ENCODE measurements around the gene GHDC.

The GHDC gene

DNA sequence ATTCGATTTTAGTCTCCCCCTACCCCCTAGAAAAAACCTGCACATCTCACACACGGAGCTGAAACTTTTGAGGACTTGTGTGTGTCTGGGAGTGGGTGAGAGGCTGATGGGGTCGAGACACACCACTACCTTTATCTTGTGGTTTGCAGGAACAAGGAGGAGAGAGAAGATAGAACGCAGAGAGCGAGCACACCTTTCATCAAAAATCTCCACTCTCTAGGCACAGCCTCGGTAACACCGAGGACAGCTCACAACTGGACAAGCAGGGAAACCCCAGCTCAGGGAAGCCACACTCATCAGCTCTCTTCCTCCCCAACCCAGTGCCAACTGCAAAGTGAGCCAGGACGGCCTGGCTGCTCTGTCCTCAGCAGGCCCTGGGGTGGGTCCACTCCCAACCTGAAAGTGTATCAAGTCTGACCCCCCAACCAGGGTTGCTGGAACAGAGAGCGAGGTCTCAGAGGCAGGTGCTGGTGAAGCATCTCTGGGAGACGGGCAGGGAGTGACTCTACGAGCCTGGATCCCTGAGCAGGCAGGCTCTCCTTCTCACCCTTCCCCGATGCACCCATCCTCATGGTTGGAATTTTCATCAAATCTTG, 5.2 kb upstream of the GHDC start:
- peak overlapping the region; percentile 40 to 67 for H3K27ac ChIP-seq (ENCODE audit: insufficient read depth in 1 of 2, low read depth in 1 of 2, low read length in 2 of 2, poor library complexity in 1 of 2, severe bottlenecking in 2 of 2)
- POLR2A ChIA-PET, result interaction anchor here (0.5 kb wide), 1 partner anchor 9 kb away, joined by 4 read pairs; no protein-coding TSS in a partner anchor
- H3K9me3 ChIP-seq (ENCODE audit: control extremely low read depth in 1 of 5, control insufficient read depth in 4 of 5, insufficient read depth in 2 of 5, low read depth in 1 of 5, low read length in 4 of 5), result no peaks in the 10 kb centered on the region
- CTCF ChIA-PET, result interaction anchor here (0.7 to 1.4 kb wide), 5 partner anchors 9 to 183 kb away, joined by 3 read pairs; partner anchors contain the start of gene DNAJC7
- WGBS (ENCODE audit: insufficient coverage), result 49% methylated on average over 3 of the region's 12 CpGs
- H3K27me3 ChIP-seq (replicated peaks in 2 of 5; ENCODE audit: control insufficient read depth in 4 of 5, insufficient read depth in 5 of 5, low read length in 4 of 5), result no peaks in the 10 kb centered on the region
- H3K4me1 ChIP-seq (ENCODE audit: control extremely low read depth in 1 of 4, control insufficient read depth in 4 of 4, insufficient read depth in 4 of 4, low read length in 3 of 4), result peaks cover 6 to 18% (median 15%) of the 10 kb centered on the region in 4 experiments
- DNase-seq, result no peak
- H3K4me3 ChIP-seq (ENCODE audit: control insufficient read depth in 1 of 7, extremely low read depth in 1 of 7, insufficient read depth in 4 of 7, low read depth in 2 of 7, low read length in 6 of 7), result no peak overlapping the region
- H3K36me3 ChIP-seq (ENCODE audit: control insufficient read depth in 4 of 4, insufficient read depth in 4 of 4, low read length in 3 of 4), result peaks cover 2 to 48% (median 39%) of the 10 kb centered on the region in 4 experiments

DNA sequence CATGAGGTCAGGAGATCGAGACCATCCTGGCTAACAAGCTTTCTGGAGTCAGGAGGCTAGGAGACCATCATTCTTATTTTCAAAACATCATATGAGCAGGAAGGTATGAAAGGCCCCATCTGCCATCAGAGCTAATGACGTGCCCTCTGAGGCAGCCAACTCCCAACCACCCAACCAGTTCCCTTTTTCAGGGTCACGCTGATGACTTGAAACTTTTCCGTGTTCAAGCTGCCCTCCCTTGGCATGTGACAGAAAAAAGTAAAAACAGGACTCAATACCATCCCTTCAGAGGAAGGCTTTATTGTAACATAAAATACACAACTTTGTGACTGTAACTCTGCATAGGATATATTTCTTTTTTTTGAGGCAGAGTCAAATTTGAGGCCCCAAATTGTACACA, 4.6 kb upstream of the GHDC start:
- Histone ChIP-seq H3K4me1 (ENCODE audit: control extremely low read depth in 1 of 4, control insufficient read depth in 4 of 4, insufficient read depth in 4 of 4, low read length in 3 of 4) (peaks cover 6 to 24% (median 20%) of the 10 kb centered on the region in 4 experiments), H3K27me3 (replicated peaks in 2 of 5; ENCODE audit: control insufficient read depth in 4 of 5, insufficient read depth in 5 of 5, low read length in 4 of 5) (no peaks in the 10 kb centered on the region), H3K27ac (ENCODE audit: insufficient read depth in 1 of 2, low read depth in 1 of 2, low read length in 2 of 2, poor library complexity in 1 of 2, severe bottlenecking in 2 of 2) (peak overlapping the region; percentile 46 to 67), H3K36me3 (ENCODE audit: control insufficient read depth in 4 of 4, insufficient read depth in 4 of 4, low read length in 3 of 4) (peaks cover 2 to 41% (median 34%) of the 10 kb centered on the region in 4 experiments), H3K9me3 (ENCODE audit: control extremely low read depth in 1 of 5, control insufficient read depth in 4 of 5, insufficient read depth in 2 of 5, low read depth in 1 of 5, low read length in 4 of 5) (no peaks in the 10 kb centered on the region), H3K4me3 (ENCODE audit: control insufficient read depth in 1 of 7, extremely low read depth in 1 of 7, insufficient read depth in 4 of 7, low read depth in 2 of 7, low read length in 6 of 7) (no peak overlapping the region)
- ChIA-PET CTCF (interaction anchor here (0.7 to 1.8 kb wide), 5 partner anchors 10 to 182 kb away, joined by 3 to 5 read pairs (median 3); partner anchors contain the start of gene DNAJC7), POLR2A (interaction anchor here (0.5 kb wide), 1 partner anchor 9 kb away, joined by 4 read pairs; no protein-coding TSS in a partner anchor)
- DNase-seq, result peak; percentile 72 to 88 (median 84)
- WGBS (ENCODE audit: insufficient coverage), result 0% methylated on average over 3 of the region's 4 CpGs

DNA sequence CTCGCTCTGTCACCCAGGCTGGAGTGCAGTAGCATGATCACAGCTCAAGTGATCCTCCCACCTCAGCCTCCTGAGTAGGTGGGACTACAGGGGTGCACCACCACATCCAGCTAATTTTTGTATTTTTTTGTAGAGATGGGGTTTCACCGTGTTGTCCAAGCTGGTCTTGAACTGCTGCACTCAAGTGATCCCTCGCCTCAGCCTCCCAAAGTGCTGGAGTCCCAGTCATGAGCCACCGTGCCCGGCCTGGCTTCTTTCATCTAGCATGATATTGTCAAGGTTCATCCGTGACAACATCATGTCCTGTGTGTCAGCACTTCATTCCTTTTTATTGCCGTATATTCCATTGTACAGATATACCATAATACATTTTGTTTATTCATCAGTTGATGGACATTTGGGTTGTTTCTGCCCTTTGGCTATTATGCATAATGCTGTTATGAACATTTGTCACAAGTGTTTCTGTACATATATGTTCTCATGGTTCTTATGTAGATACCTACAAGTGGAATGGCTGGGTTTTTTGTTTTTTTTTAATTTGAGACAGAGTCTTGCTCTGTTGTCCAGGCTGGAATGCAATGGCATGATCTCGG, 3.4 kb upstream of the GHDC start:
- Histone ChIP-seq H3K27ac (ENCODE audit: insufficient read depth in 1 of 2, low read depth in 1 of 2, low read length in 2 of 2, poor library complexity in 1 of 2, severe bottlenecking in 2 of 2) (no peak overlapping the region), H3K27me3 (replicated peaks in 2 of 5; ENCODE audit: control insufficient read depth in 4 of 5, insufficient read depth in 5 of 5, low read length in 4 of 5) (no peaks in the 10 kb centered on the region), H3K4me3 (ENCODE audit: control insufficient read depth in 1 of 7, extremely low read depth in 1 of 7, insufficient read depth in 4 of 7, low read depth in 2 of 7, low read length in 6 of 7) (no peak overlapping the region), H3K36me3 (ENCODE audit: control insufficient read depth in 4 of 4, insufficient read depth in 4 of 4, low read length in 3 of 4) (peaks cover 2 to 35% (median 26%) of the 10 kb centered on the region in 4 experiments), H3K9me3 (ENCODE audit: control extremely low read depth in 1 of 5, control insufficient read depth in 4 of 5, insufficient read depth in 2 of 5, low read depth in 1 of 5, low read length in 4 of 5) (no peaks in the 10 kb centered on the region), H3K4me1 (ENCODE audit: control extremely low read depth in 1 of 4, control insufficient read depth in 4 of 4, insufficient read depth in 4 of 4, low read length in 3 of 4) (peaks cover 8 to 36% (median 31%) of the 10 kb centered on the region in 4 experiments)
- 96% methylated on average over 5 of the region's 8 CpGs for WGBS (ENCODE audit: insufficient coverage)
- ChIA-PET CTCF (interaction anchor here (1.4 to 1.8 kb wide), 2 partner anchors 9 to 181 kb away, joined by 3 to 5 read pairs; partner anchors contain the start of gene DNAJC7), POLR2A (no interaction called here)
- DNase-seq, result no peak

DNA sequence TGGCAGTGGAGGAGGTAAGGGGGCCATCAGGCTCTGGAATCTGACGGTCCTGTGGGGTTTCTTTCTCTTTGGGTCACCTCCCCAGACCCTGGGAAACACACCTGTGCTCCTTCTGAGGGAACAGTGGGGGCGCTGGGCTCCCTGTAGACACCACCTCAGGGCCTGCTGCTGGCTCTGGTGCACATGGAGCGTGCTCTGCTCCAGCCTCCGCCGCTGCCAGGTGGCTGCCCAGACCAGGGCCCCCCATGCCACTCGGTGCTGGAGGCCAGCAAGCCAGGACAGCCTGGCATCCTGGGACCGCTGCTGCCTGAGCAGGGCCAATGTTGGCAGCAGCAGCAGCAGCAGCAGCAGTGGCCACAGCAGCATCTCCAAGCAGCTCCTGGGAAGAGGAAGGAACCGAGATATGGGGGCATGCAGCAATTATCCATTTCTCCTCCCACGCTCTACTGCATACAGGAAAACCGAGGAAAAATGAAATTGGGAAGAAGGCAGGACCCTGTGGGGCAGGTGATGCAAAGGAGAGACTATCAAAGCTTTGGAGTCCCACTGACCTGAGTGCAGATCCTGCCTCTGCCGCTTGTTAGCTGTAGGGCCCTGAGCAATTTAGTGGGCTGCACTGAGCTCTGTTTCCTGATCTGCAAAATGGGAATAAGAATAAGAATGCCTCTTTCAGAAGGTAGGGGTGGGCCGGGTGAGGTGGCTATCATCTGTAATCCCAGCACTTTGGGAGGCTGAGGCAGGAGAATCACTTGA, 902 bp downstream of the GHDC start:
- POLR2A ChIA-PET, result interaction anchor here (0.6 kb wide), 1 partner anchor 81 kb away, joined by 3 read pairs; no protein-coding TSS in a partner anchor
- CTCF ChIA-PET, result interaction anchor here (1.1 to 4.0 kb wide), 7 partner anchors 10 to 345 kb away, joined by 3 to 14 read pairs (median 3); no protein-coding TSS in a partner anchor
- peak overlapping the region; percentile 79 to 99 (median 96) for H3K4me3 ChIP-seq (ENCODE audit: control insufficient read depth in 1 of 7, extremely low read depth in 1 of 7, insufficient read depth in 4 of 7, low read depth in 2 of 7, low read length in 6 of 7)
- no peaks in the 10 kb centered on the region for H3K27me3 ChIP-seq (replicated peaks in 2 of 5; ENCODE audit: control insufficient read depth in 4 of 5, insufficient read depth in 5 of 5, low read length in 4 of 5)
- no peak for DNase-seq
- peak overlapping the region in 1 of 2 experiments; percentile 71 for H3K27ac ChIP-seq (ENCODE audit: insufficient read depth in 1 of 2, low read depth in 1 of 2, low read length in 2 of 2, poor library complexity in 1 of 2, severe bottlenecking in 2 of 2)
- H3K9me3 ChIP-seq (ENCODE audit: control extremely low read depth in 1 of 5, control insufficient read depth in 4 of 5, insufficient read depth in 2 of 5, low read depth in 1 of 5, low read length in 4 of 5), result no peaks in the 10 kb centered on the region
- H3K4me1 ChIP-seq (ENCODE audit: control extremely low read depth in 1 of 4, control insufficient read depth in 4 of 4, insufficient read depth in 4 of 4, low read length in 3 of 4), result peaks cover 2 to 37% (median 27%) of the 10 kb centered on the region in 4 experiments
- H3K36me3 ChIP-seq (ENCODE audit: control insufficient read depth in 4 of 4, insufficient read depth in 4 of 4, low read length in 3 of 4), result peaks cover 0 to 20% (median 13%) of the 10 kb centered on the region in 4 experiments
- WGBS (ENCODE audit: insufficient coverage), result 82% methylated on average over 11 of the region's 12 CpGs

DNA sequence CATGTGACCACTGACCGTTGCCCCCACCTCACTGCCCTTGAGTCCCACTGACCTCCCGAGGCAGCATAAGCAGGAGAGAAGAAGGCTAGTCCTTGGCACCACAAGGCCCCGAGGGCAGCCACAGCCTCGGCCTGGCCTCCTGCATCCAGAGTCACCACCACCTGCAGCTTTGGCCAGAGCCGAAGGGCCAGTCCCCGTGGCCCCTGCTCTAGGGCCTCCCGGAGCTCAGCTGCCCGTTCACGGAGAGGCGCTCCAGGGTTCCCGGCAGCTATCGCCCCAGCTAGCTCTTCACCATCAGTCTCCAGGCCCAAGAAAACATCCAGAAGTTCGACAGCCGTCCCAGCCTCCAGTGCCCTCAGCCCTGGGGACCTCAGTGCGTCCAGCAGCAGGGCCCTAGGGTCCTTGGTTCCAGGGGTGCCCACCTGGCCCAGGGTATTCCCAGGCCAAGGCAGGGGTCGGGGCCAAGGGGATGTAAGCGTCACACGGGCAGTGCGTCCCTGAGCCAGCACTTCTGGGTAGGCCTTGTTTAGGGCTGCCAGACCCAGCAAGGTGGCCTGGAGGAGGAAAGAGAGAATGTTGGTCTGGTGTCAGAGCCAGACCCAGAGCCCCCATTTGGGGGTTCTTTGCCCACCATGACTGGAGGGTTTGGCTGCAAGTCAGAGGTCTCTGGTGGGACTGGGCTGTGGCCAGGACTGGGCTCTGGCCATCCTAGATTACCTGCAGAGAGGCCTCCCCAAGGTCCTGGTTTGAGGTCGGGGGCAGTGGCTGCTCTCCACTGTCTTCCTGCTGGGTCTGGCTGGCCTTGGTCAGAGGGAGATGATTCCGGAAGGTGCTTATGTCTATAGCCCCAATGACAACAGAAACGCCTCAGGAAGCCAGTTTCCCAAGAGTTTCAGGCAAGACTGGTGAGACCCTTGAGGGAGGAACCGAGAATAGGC, 1.8 kb downstream of the GHDC start:
- peak overlapping the region in 1 of 7 experiments; percentile 88 for H3K4me3 ChIP-seq (ENCODE audit: control insufficient read depth in 1 of 7, extremely low read depth in 1 of 7, insufficient read depth in 4 of 7, low read depth in 2 of 7, low read length in 6 of 7)
- no peaks in the 10 kb centered on the region for H3K27me3 ChIP-seq (replicated peaks in 2 of 5; ENCODE audit: control insufficient read depth in 4 of 5, insufficient read depth in 5 of 5, low read length in 4 of 5)
- H3K27ac ChIP-seq (ENCODE audit: insufficient read depth in 1 of 2, low read depth in 1 of 2, low read length in 2 of 2, poor library complexity in 1 of 2, severe bottlenecking in 2 of 2), result no peak overlapping the region
- peaks cover 2 to 42% (median 31%) of the 10 kb centered on the region in 4 experiments for H3K4me1 ChIP-seq (ENCODE audit: control extremely low read depth in 1 of 4, control insufficient read depth in 4 of 4, insufficient read depth in 4 of 4, low read length in 3 of 4)
- H3K36me3 ChIP-seq (ENCODE audit: control insufficient read depth in 4 of 4, insufficient read depth in 4 of 4, low read length in 3 of 4), result peaks cover 0 to 20% (median 13%) of the 10 kb centered on the region in 4 experiments
- 97% methylated on average over 21 of the region's 23 CpGs for WGBS (ENCODE audit: insufficient coverage)
- H3K9me3 ChIP-seq (ENCODE audit: control extremely low read depth in 1 of 5, control insufficient read depth in 4 of 5, insufficient read depth in 2 of 5, low read depth in 1 of 5, low read length in 4 of 5), result no peaks in the 10 kb centered on the region
- ChIA-PET CTCF (no interaction called here), POLR2A (interaction anchor here (0.6 kb wide), 1 partner anchor 80 kb away, joined by 3 read pairs; no protein-coding TSS in a partner anchor)
- DNase-seq, result no peak

DNA sequence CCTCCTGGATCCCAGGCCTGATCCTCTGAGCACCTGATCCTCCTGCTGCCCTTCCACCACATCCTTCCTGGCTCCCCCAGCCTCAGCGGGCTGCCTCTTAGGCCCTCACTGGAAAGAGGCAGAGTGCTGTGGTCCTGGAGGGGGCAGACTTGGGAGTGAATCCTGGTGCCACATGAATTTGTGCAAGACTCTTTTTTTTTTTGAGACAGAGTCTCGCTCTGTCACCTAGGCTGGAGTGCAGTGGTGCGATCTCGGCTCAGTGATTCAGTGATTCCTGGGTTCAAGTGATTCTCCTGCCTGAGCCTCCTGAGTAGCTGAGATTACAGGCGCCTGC, 3.1 kb downstream of the GHDC start:
- 100% methylated on average over 4 of the region's 5 CpGs for WGBS (ENCODE audit: insufficient coverage)
- ChIA-PET POLR2A (interaction anchor here (0.6 to 0.8 kb wide), 2 partner anchors 67 to 165 kb away, joined by 3 to 5 read pairs; no protein-coding TSS in a partner anchor), CTCF (interaction anchor here (0.7 to 1.7 kb wide), 3 partner anchors 10 to 166 kb away, joined by 3 to 4 read pairs (median 4); no protein-coding TSS in a partner anchor)
- H3K4me1 ChIP-seq (ENCODE audit: control extremely low read depth in 1 of 4, control insufficient read depth in 4 of 4, insufficient read depth in 4 of 4, low read length in 3 of 4), result peaks cover 2 to 42% (median 31%) of the 10 kb centered on the region in 4 experiments
- no peak overlapping the region for H3K27ac ChIP-seq (ENCODE audit: insufficient read depth in 1 of 2, low read depth in 1 of 2, low read length in 2 of 2, poor library complexity in 1 of 2, severe bottlenecking in 2 of 2)
- DNase-seq, result no peak
- H3K4me3 ChIP-seq (ENCODE audit: control insufficient read depth in 1 of 7, extremely low read depth in 1 of 7, insufficient read depth in 4 of 7, low read depth in 2 of 7, low read length in 6 of 7), result no peak overlapping the region
- peaks cover 0 to 20% (median 13%) of the 10 kb centered on the region in 4 experiments for H3K36me3 ChIP-seq (ENCODE audit: control insufficient read depth in 4 of 4, insufficient read depth in 4 of 4, low read length in 3 of 4)
- no peaks in the 10 kb centered on the region for H3K27me3 ChIP-seq (replicated peaks in 2 of 5; ENCODE audit: control insufficient read depth in 4 of 5, insufficient read depth in 5 of 5, low read length in 4 of 5)
- H3K9me3 ChIP-seq (ENCODE audit: control extremely low read depth in 1 of 5, control insufficient read depth in 4 of 5, insufficient read depth in 2 of 5, low read depth in 1 of 5, low read length in 4 of 5), result no peaks in the 10 kb centered on the region
